GM12801 (cell line): ENCODE measurements around the gene TTC28.

Experiments used
- TF ChIP-seq, protein P1 (sequence below): IDR thresholded peaks from one replicate; pipeline ENCODE4 v1.5.1; 2011; ENCODE audit warnings: control low read depth; ENCODE audit not compliant: insufficient read length; ENCODE audit errors: extremely low read depth

TTC28 gene

GRCh38 chr22:28105413-28105812 is 574.2 kb downstream of the TTC28 start:
- TF ChIP-seq, protein P1, sequence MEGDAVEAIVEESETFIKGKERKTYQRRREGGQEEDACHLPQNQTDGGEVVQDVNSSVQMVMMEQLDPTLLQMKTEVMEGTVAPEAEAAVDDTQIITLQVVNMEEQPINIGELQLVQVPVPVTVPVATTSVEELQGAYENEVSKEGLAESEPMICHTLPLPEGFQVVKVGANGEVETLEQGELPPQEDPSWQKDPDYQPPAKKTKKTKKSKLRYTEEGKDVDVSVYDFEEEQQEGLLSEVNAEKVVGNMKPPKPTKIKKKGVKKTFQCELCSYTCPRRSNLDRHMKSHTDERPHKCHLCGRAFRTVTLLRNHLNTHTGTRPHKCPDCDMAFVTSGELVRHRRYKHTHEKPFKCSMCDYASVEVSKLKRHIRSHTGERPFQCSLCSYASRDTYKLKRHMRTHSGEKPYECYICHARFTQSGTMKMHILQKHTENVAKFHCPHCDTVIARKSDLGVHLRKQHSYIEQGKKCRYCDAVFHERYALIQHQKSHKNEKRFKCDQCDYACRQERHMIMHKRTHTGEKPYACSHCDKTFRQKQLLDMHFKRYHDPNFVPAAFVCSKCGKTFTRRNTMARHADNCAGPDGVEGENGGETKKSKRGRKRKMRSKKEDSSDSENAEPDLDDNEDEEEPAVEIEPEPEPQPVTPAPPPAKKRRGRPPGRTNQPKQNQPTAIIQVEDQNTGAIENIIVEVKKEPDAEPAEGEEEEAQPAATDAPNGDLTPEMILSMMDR = no peak

DNA sequence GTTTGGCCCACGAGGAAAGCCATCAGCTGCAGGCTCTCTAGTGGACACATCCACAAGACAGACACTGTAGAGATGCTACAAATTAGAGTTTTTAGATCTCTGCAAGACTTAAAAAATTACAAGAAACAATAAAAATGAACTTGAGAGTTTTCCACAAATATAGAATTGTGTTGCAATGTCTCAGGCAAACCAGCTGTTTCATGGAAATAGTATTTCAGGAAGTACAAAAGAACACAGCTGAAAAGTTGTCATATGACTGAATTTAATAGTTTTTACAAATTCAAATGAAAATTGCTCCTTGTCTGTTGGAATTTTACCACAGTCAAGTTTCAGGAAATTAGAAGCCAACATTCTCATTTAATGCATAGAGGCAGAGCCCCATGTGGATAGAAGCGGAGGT is 576.0 kb downstream of the TTC28 start:
- TF ChIP-seq, protein P1 = no peak

- TF ChIP-seq, protein P1 = no peak
These were observed 577.4 kb downstream of the TTC28 start for GRCh38 chr22:28102151-28102812.

DNA sequence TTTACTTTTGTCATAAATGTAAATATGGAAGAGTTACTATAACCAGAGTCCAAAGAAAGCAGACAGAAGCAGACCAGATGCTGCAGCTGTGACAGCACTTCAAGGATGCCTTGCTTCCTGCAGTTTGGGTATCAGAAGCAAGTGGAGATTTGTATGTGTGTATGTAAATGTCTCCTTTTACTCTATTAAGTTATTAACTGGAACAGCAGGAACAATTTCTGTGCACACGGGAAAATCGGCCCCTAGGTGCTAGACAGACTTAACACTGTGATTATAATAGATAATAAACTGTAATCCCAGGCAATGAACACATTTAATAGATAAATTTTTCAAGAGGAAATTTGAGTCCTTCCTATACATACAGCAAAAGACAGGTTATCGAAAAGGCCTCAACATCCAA is 582.0 kb downstream of the TTC28 start:
- TF ChIP-seq, protein P1 = no peak

DNA sequence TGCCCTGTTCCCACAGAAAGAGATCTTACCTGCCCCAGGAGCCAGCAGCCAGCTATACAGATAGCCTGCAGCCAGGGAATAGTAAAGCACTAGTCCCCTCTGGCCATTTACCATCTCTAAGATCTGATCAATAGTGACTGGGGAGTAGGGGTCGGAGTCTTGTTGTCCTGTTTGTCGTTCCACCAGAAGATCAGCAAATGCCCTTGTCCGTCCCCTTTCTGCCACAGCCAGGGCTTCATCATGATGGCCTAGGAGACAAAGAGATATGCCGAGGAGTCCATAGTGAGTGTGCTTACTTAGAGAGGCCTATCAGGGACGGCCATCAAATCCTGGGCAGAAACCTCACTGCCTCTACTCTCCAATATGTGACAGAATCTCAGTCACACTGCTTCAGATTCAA is 583.5 kb downstream of the TTC28 start:
- TF ChIP-seq, protein P1 = no peak

DNA sequence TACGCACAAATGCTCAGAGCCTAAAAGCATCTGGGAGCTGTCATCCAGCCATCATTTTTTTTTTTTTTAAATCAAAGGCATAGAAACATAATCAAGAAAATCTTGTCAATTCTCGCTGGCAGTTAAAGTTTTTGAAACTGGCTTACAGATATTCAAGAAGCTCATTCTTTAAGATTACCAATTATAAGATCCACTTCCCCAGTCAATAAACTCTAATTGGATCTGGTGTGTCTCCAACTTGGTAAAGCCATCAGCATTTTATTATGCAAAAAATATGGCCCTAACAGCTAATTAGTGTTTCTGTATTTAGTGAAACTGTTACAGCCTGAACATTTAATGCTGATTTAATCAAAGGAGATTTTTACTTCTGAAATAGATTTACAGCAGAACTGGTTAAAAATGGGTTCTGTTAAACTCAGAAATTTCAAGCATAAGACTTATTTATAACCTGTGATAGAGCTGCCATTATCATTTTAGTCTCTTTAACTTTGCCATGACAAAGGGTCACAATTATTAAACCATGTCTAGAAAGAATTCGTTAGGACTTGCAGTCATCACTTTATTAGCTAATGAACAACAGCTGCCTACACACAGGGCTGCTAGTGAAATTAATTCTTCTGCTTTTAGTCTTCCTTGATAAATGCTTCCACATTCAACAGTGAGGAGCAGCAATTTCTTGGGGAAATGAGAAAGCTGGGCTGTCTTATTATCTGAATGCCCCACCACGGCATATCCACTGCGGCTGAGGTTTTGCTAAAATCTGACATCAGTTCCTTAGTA is 584.1 kb downstream of the TTC28 start:
- TF ChIP-seq, protein P1 = no peak

- TF ChIP-seq, protein P1 = no peak
These were observed 584.9 kb downstream of the TTC28 start for GRCh38 chr22:28094771-28095170.
